ES-I3 (cell line): ENCODE data around the gene IP6K3.

Source experiments
- H3K36me3 ChIP-seq: 2 replicates; pipeline ENCODE4 v1.6.1; 2013; ENCODE audit warnings: mild to moderate bottlenecking, low read length, control low read depth, moderate library complexity; ENCODE audit not compliant: insufficient read depth
- H3K4me1 ChIP-seq: 2 replicates; pipeline ENCODE4 v1.6.1; 2013; ENCODE audit warnings: mild to moderate bottlenecking, control low read depth, low read length; ENCODE audit not compliant: insufficient read depth
- H3K9ac ChIP-seq: 2 replicates; pipeline ENCODE4 v1.6.1; 2013; ENCODE audit warnings: low read depth, mild to moderate bottlenecking, low read length, moderate library complexity
- H3K9me3 ChIP-seq: 2 replicates; pipeline ENCODE4 v1.6.1; 2013; ENCODE audit warnings: mild to moderate bottlenecking, low read length, moderate library complexity; ENCODE audit not compliant: control insufficient read depth, insufficient read depth

Gene IP6K3

GRCh38 chr6:33709605-33710295, 37.0 kb downstream of the IP6K3 start:
- H3K9ac ChIP-seq = no peak overlapping the region
- H3K36me3 ChIP-seq = peaks cover 26% of the 10 kb centered on the region
- H3K4me1 ChIP-seq = peaks cover 7% of the 10 kb centered on the region; the same call in 1 of the 2 replicates
- H3K9me3 ChIP-seq = no peaks in the 10 kb centered on the region

DNA sequence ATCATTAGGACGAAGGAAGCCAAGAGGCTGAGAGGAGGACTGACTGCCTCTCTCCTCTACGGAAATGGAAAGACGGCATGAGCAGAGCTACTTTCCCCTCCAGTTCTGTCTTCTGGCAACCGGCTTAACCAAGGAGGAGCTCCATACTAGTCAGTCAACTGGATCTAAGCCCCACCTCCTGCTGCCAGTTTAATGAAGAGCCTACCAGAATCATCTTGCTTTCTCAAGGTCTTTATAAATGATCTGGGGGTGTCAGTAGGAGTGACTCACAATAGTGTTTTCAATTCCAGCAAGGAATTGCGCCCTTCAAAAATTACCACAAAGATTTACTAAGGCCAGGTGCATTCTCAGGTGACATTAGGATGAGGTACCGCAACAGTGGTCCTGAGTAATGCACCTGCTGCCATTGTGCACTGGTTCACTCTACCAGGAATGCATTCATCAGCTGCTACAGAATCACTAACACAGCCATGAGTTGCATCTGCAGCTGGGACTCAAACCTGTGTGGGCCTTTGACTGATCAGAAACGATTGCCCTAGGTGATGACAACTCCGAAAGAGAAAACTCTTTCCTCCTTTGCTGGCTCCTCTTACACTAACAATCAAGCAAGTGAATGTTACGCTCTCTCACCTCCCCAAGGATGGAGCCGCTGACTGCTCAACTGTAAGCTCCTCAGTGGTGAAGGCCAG, 38.0 kb downstream of the IP6K3 start:
- Histone ChIP-seq H3K9ac (no peak overlapping the region), H3K4me1 (peaks cover 7% of the 10 kb centered on the region; the same call in 1 of the 2 replicates), H3K36me3 (peaks cover 26% of the 10 kb centered on the region), H3K9me3 (no peaks in the 10 kb centered on the region)

- no peak overlapping the region for H3K9ac ChIP-seq
- H3K36me3 ChIP-seq = peaks cover 26% of the 10 kb centered on the region
- no peaks in the 10 kb centered on the region for H3K9me3 ChIP-seq
- peaks cover 7% of the 10 kb centered on the region; the same call in 1 of the 2 replicates for H3K4me1 ChIP-seq
These were observed 38.9 kb downstream of the IP6K3 start for GRCh38 chr6:33707771-33708170.

DNA sequence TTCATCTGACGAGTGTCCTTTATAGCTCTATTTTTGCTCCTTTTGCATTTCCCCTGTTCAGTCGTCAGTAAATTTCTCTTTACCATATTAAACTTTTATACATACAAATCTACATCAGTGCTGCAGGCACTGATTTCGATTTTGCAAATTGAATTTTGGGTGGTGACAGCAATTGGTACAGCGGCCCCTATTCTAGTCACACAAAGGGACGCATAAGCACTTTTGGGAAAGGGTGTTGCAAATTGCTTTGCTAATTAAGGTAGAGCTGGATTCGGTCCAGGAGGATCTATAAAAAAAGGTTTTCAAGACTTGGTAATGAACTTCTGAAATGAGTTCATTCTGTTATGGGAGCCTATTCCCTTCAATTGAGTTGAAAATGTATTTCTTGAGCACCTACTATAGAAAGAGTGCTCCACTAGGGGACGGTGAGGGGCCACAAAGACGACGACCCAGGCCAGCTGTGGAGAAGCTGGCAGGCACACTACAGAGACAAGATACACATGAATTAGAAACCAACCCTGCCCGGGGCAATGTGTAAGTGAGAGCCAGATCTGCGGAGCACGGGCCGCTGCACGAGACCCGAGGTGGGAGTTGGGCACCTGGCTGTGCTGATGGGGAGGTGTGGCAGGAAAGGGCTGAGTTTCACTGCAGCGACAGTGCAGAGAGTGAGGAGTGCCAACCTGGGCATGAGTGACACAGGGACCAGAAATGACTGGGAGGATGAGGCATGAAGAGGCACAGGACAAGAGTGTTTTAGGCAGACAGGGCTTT, 40.6 kb downstream of the IP6K3 start:
- H3K9ac ChIP-seq = no peak overlapping the region
- H3K9me3 ChIP-seq = no peaks in the 10 kb centered on the region
- H3K36me3 ChIP-seq = peaks cover 26% of the 10 kb centered on the region
- H3K4me1 ChIP-seq = peaks cover 7% of the 10 kb centered on the region; the same call in 1 of the 2 replicates

DNA sequence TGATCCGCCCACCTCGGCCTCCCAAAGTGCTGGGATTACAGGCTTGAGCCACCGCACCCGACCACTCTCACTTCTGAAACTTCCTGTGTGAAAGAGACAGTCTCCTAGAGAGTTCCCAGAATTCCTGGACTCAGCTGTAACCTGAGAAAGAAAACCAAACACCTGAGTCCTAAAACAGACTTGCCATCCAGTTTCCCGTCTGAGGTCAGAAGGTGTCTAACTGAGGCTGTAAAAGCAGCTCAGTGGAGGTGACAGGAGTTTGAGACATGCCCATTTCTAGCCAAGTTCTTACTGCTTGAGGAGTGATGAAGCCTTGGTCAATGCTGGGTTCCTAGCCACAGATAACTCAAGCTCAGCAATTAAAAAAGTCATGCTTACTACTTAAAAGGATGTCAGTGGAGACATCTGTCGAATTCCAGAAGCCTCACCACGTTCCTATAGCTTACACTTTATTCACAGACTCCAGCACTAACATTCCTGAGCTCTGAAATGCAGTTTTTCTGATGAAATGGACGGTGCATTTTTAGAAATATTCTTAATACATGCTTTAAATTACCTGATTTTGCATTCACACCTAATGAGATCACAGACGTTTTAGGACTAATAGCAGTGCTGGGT, 41.3 kb downstream of the IP6K3 start:
- Histone ChIP-seq H3K4me1 (peaks cover 1% of the 10 kb centered on the region; the same call in 1 of the 2 replicates), H3K9ac (no peak overlapping the region), H3K9me3 (no peaks in the 10 kb centered on the region), H3K36me3 (peaks cover 23% of the 10 kb centered on the region)

- peaks cover 19% of the 10 kb centered on the region for H3K36me3 ChIP-seq
- peaks cover 3% of the 10 kb centered on the region; the same call in 1 of the 2 replicates for H3K4me1 ChIP-seq
- no peak overlapping the region for H3K9ac ChIP-seq
- H3K9me3 ChIP-seq = no peaks in the 10 kb centered on the region
These were observed 42.3 kb downstream of the IP6K3 start for GRCh38 chr6:33704215-33705066.

DNA sequence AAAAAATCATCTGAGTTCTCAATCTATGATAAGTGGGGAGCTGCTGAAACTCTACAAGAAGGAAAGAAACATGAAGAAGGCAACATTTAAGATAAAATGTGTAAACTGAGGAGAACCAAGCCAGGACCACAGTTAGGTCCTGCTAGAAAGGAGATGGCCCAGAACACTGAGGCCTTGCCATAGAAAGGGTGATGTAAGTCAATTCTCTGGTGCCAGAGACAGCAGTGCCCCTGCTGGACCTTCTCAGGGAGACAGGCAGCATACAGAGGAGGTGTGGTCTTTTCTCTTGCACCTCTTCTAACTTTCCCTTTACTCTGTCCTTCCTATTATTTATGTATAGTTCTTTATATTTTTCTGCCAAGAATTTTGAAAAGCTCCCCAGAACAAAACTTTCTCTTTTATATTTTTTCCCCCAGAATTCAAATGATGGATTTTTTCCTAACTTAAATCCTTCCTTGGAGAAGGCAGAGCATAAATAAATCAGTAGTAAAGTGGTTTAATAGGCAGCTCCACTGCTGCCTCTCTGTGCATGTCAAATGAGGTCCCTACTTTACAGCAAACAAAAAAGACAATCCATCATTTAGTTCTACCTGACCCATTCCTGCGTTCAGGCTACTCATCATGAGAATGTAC, 44.2 kb downstream of the IP6K3 start:
- H3K9me3 ChIP-seq = no peaks in the 10 kb centered on the region
- H3K9ac ChIP-seq = no peak overlapping the region
- peaks cover 22% of the 10 kb centered on the region for H3K36me3 ChIP-seq
- peaks cover 6% of the 10 kb centered on the region; the same call in 1 of the 2 replicates for H3K4me1 ChIP-seq

DNA sequence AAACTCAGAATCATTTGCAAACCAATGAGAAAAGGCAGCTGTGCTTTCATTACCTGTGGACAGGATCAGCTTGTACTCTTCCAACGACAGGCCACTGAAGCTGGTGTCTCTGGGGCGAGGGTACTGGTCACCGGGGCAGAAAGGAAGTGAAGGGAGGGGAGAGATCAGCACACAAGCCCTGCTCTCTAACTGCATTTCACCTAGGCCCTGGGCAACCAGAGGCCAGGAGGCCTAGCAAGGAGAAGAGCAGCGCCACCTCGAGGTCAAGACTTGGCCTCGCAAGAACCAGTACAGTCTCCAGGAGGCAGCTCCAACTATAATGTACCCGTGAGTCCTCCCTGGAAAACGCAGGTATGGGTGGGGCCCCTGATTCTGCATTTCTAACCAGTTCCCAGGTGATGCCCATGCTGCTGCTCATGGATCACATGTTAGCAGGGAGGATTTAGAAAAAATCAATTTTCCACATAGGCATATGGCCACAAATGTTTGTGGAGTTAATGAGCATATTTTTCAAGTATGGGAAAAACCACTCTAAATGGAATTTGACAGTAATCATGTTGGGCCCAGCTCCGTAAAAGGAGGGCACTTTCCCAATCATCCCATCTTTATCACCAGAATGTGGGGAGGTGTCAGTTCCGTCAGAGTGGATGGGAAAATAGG, 46.2 kb downstream of the IP6K3 start:
- Histone ChIP-seq H3K9ac (no peak overlapping the region), H3K9me3 (no peaks in the 10 kb centered on the region), H3K4me1 (peaks cover 12% of the 10 kb centered on the region; the same call in 1 of the 2 replicates), H3K36me3 (peaks cover 30% of the 10 kb centered on the region)

- no peak overlapping the region for H3K9ac ChIP-seq
These were observed 47.0 kb downstream of the IP6K3 start for GRCh38 chr6:33699739-33700138.

DNA sequence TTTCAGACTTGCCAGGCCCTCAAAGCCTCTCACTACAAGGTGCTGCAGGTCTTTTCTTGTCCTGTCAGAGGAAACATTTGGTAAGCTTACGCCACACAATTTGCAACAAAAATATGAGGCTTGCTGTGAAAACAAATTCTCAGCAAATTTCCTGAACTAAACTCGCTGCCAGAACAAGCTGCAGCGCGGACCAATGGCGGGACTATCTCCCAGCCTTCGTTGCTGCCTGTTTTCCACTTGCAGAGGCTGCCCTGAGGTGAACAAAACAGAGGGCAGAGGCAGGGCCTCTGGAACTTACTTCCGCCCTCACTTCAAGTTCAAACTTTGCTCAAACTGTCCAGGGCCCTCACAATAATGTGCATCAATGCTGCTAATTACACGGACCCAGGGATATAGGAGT, 47.6 kb downstream of the IP6K3 start:
- Histone ChIP-seq H3K9ac (no peak overlapping the region), H3K4me1 (peaks cover 12% of the 10 kb centered on the region; the same call in 1 of the 2 replicates), H3K36me3 (peaks cover 30% of the 10 kb centered on the region), H3K9me3 (no peaks in the 10 kb centered on the region)

More at GRCh38 chr6:33699739-33700138, 47.0 kb downstream of the IP6K3 start:
- H3K4me1 ChIP-seq = peaks cover 12% of the 10 kb centered on the region; the same call in 1 of the 2 replicates
- no peaks in the 10 kb centered on the region for H3K9me3 ChIP-seq
- H3K36me3 ChIP-seq = peaks cover 30% of the 10 kb centered on the region

- peaks cover 33% of the 10 kb centered on the region for H3K36me3 ChIP-seq
- H3K9ac ChIP-seq = no peak overlapping the region
- H3K9me3 ChIP-seq = no peaks in the 10 kb centered on the region
- H3K4me1 ChIP-seq = peaks cover 12% of the 10 kb centered on the region; the same call in 1 of the 2 replicates
These were observed 48.2 kb downstream of the IP6K3 start for GRCh38 chr6:33698494-33698893.

DNA sequence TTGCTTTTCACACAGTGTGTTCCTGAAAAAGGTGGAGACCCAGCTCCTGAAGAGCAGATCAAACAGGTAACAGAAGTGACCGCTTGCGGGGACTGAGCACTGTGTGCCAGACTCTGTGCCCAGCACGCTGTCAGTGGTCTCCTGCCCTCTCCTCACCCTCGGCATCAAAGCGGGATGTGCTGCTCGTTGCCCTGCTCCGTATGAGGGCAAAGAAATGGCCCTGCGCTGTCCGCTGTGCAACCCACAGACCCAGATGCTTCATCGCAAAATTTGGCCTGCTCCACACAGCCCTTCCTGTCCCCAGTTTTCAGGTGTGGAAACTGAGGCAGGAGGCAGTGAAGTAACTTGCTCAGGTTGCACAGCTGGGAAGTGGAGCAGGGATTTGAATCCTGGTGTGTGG, 48.9 kb downstream of the IP6K3 start:
- H3K4me1 ChIP-seq = peaks cover 12% of the 10 kb centered on the region; the same call in 1 of the 2 replicates
- H3K9ac ChIP-seq = no peak overlapping the region
- H3K9me3 ChIP-seq = no peaks in the 10 kb centered on the region

More for the DNA sequence above, 48.9 kb downstream of the IP6K3 start:
- H3K36me3 ChIP-seq = peaks cover 33% of the 10 kb centered on the region
